GM12892 (cell line): ENCODE results near the gene WWOX.

Source experiments
- POLR2A ChIP-seq: IDR thresholded peaks from 2 replicates; pipeline ENCODE4 v1.6.1; 2011; ENCODE audit warnings: low read depth, low read length, control low read depth
- POLR2AphosphoS5 ChIP-seq: IDR thresholded peaks from 2 replicates; pipeline ENCODE4 v1.6.1; 2011; ENCODE audit warnings: low read depth, low read length, control low read depth
- TAF1 ChIP-seq: IDR thresholded peaks from 2 replicates; pipeline ENCODE4 v1.6.1; 2011; ENCODE audit warnings: low read depth, mild to moderate bottlenecking, control low read depth, low read length, borderline replicate concordance

DNA sequence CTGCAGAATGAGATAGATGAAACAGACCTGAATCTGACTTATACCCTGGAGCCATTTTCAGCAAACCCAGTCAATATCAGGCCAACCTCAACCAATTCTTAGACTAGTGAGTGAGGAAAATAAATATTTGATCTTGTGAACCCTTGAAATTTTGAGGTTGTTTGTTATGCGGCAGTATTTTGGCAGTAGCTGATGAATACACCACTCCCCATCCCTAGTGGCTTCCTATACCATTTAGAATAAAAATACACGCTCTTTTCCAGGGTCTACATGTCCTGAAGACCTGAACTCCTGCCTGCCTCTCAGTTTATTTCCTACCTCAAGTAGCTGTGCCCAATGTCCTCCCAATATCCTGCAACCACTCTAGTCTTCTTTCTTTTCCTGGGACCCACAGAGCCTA, 647.3 kb downstream of the WWOX start:
- no peak for TF ChIP-seq POLR2A
- TF ChIP-seq TAF1 = no peak
- TF ChIP-seq POLR2AphosphoS5 = no peak
